ENCODE results near the gene SPATA13.
"Not testable (repeated sequence)": the region's sequence is repeated elsewhere in the genome, so short reads cannot be mapped to it uniquely, and the experiment has no call there.

Gene SPATA13

DNA sequence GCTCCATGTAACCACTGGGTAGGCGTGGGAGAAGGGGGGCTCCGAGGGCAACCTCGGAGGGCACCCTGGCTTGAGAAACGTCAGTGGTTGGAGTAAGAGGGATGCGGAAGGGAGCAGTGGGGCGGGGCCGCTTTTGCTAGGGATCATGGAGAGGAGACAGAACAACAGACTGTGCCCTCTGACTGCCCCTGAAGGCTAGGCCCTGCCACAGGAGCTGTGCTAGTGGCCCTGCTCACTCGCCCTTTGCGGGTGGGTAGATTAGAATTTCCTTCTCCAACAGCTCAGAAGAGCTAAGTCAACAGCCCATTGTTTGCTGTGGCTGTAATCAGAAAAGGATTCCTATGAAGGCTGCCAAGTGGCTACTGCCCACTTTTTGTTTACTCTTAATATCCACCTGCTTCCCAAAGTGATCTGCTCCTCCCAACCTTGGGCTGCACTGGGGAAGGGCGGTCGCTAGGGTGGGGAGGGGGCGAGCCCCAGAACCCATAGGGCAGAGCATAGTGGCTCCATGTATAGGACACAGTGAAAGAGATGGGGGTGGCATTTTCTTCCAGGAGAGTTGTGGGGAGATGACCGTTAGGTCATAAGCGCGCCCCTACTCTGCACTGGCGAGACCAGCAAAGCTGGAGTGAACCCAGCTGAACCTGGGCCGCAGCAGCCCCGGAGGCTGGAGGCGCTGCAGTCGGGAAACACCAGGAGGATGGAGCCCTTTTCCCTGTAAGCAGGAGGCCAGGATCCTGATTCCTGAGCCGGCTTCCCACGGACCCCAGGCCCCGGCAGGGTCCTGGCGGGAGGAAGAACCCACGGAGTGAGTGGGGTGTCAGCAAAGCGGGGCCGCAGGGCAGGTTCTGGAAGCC, 146.9 kb downstream of the SPATA13 start:
- peaks cover 43% of the 10 kb centered on the region for H3K36me3 Mint-ChIP-seq (ENCODE audit: low read depth)
- H3K4me1 Mint-ChIP-seq (ENCODE audit: low read depth) = no peaks in the 10 kb centered on the region
- peak overlapping the region; percentile 33 for H3K27ac Mint-ChIP-seq
- DNase-seq = no peak
- H3K4me3 Mint-ChIP-seq = no peak overlapping the region
- H3K9me3 Mint-ChIP-seq = no peaks in the 10 kb centered on the region
- no peaks in the 10 kb centered on the region for H3K27me3 Mint-ChIP-seq

- H3K36me3 Mint-ChIP-seq (ENCODE audit: low read depth) = peaks cover 37% of the 10 kb centered on the region
- H3K4me1 Mint-ChIP-seq (ENCODE audit: low read depth) = no peaks in the 10 kb centered on the region
- H3K27me3 Mint-ChIP-seq = no peaks in the 10 kb centered on the region
- no peak overlapping the region for H3K27ac Mint-ChIP-seq
- DNase-seq = no peak
- H3K9me3 Mint-ChIP-seq = no peaks in the 10 kb centered on the region
- H3K4me3 Mint-ChIP-seq = no peak overlapping the region
These were observed 147.5 kb downstream of the SPATA13 start for GRCh38 chr13:24308068-24308445.

- H3K4me1 Mint-ChIP-seq (ENCODE audit: low read depth) = no peaks in the 10 kb centered on the region
- no peaks in the 10 kb centered on the region for H3K9me3 Mint-ChIP-seq
- no peak for DNase-seq
- no peak overlapping the region for H3K27ac Mint-ChIP-seq
- no peak overlapping the region for H3K4me3 Mint-ChIP-seq
- peaks cover 32% of the 10 kb centered on the region for H3K36me3 Mint-ChIP-seq (ENCODE audit: low read depth)
- no peaks in the 10 kb centered on the region for H3K27me3 Mint-ChIP-seq
These were observed 148.0 kb downstream of the SPATA13 start for GRCh38 chr13:24308488-24309020.

- DNase-seq; H3K27ac Mint-ChIP-seq; H3K9me3 Mint-ChIP-seq; H3K4me1 Mint-ChIP-seq (ENCODE audit: low read depth); H3K4me3 Mint-ChIP-seq; H3K27me3 Mint-ChIP-seq: not testable (repeated sequence)
- H3K36me3 Mint-ChIP-seq (ENCODE audit: low read depth) = peaks cover 25% of the 10 kb centered on the region
These were observed 148.8 kb downstream of the SPATA13 start, which contains the start of gene C1QTNF9 for GRCh38 chr13:24309300-24309699. TSS of gene C1QTNF9 (plus strand) at chr13:24309580. CDS start at chr13:24316004, 6,424 bp downstream.

DNA sequence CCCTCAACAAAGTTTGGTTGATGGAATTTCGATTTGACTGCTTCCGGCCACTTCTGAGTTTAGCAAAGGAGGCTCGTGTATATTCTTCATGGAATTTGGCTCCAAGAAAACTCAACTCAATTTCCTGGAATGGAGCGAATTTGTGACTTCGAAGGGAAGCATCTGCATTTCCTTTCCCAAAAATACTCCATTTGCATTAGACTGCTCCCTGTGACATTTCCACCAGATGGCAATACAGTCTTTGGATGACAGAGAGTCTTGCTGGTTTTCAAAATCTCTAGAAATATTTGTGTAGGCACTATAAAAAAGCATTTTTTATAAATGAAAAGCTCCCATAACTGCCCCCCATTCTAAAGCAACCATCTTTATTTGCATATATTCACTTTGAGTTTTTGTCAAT, 152.9 kb downstream of the SPATA13 start:
- no peaks in the 10 kb centered on the region for H3K36me3 Mint-ChIP-seq (ENCODE audit: low read depth)
- H3K4me3 Mint-ChIP-seq = no peak overlapping the region
- H3K4me1 Mint-ChIP-seq (ENCODE audit: low read depth) = no peaks in the 10 kb centered on the region
- no peak for DNase-seq
- no peaks in the 10 kb centered on the region for H3K9me3 Mint-ChIP-seq
- H3K27me3 Mint-ChIP-seq = no peaks in the 10 kb centered on the region
- no peak overlapping the region for H3K27ac Mint-ChIP-seq

GRCh38 chr13:24317835-24318234, 157.3 kb downstream of the SPATA13 start:
- not testable (repeated sequence) for H3K4me1 Mint-ChIP-seq (ENCODE audit: low read depth); H3K9me3 Mint-ChIP-seq; H3K36me3 Mint-ChIP-seq (ENCODE audit: low read depth); H3K27ac Mint-ChIP-seq; H3K4me3 Mint-ChIP-seq; DNase-seq; H3K27me3 Mint-ChIP-seq

- not testable (repeated sequence) for H3K27ac Mint-ChIP-seq, H3K4me3 Mint-ChIP-seq
These were observed 158.4 kb downstream of the SPATA13 start for GRCh38 chr13:24318878-24319277.

GRCh38 chr13:24319641-24320040, 159.1 kb downstream of the SPATA13 start:
- H3K36me3 Mint-ChIP-seq (ENCODE audit: low read depth); H3K27me3 Mint-ChIP-seq; H3K9me3 Mint-ChIP-seq; H3K4me3 Mint-ChIP-seq; H3K27ac Mint-ChIP-seq; H3K4me1 Mint-ChIP-seq (ENCODE audit: low read depth); DNase-seq: not testable (repeated sequence)

More at GRCh38 chr13:24318878-24319277, 158.4 kb downstream of the SPATA13 start:
- DNase-seq; H3K9me3 Mint-ChIP-seq; H3K4me1 Mint-ChIP-seq (ENCODE audit: low read depth); H3K27me3 Mint-ChIP-seq; H3K36me3 Mint-ChIP-seq (ENCODE audit: low read depth): not testable (repeated sequence)

GRCh38 chr13:24321416-24321815, 160.9 kb downstream of the SPATA13 start:
- not testable (repeated sequence) for H3K4me3 Mint-ChIP-seq; H3K9me3 Mint-ChIP-seq; H3K27ac Mint-ChIP-seq; DNase-seq; H3K36me3 Mint-ChIP-seq (ENCODE audit: low read depth); H3K4me1 Mint-ChIP-seq (ENCODE audit: low read depth)
- peaks cover 16% of the 10 kb centered on the region for H3K27me3 Mint-ChIP-seq

GRCh38 chr13:24322470-24322869, 161.9 kb downstream of the SPATA13 start:
- not testable (repeated sequence) for DNase-seq; H3K4me1 Mint-ChIP-seq (ENCODE audit: low read depth); H3K27ac Mint-ChIP-seq; H3K4me3 Mint-ChIP-seq; H3K36me3 Mint-ChIP-seq (ENCODE audit: low read depth); H3K9me3 Mint-ChIP-seq
- peaks cover 21% of the 10 kb centered on the region for H3K27me3 Mint-ChIP-seq

DNA sequence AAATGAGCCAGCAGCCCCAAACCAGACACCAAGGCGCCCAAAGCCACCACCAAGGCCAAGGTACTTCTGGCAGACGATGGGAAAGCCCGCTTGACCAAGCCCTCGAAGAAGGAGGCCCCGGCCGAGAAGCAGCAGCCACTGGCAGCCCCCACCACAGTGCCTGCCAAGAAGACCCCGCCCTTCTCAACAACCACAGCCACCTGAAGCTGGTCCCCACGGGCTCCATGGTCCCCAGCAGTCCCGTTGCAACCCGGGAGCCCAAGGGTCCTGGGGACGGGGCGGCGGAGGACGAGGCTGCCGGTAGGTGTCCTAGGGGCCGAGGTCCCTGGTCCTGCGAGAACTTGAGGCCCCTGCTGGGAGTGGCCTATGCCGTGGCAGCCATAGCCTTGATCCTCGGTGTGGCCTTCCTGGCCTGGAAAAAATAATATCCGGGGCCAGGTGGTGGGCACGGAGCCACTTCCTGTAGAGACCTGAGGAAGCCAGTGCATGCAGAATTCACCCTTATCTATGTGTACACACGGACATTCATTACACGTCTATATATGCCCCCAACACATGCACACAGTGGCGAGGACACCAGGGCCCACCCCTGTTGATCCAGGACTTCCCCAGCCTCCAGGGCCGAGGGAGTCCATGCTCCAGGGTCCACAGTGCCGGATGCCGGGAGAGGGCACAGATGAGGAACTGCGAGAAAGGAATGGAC, 162.7 kb downstream of the SPATA13 start:
- H3K4me1 Mint-ChIP-seq (ENCODE audit: low read depth) = no peaks in the 10 kb centered on the region
- no peak overlapping the region for H3K4me3 Mint-ChIP-seq
- no peaks in the 10 kb centered on the region for H3K9me3 Mint-ChIP-seq
- H3K27ac Mint-ChIP-seq = no peak overlapping the region
- no peak for DNase-seq
- H3K36me3 Mint-ChIP-seq (ENCODE audit: low read depth) = no peaks in the 10 kb centered on the region
- peaks cover 26% of the 10 kb centered on the region for H3K27me3 Mint-ChIP-seq

DNA sequence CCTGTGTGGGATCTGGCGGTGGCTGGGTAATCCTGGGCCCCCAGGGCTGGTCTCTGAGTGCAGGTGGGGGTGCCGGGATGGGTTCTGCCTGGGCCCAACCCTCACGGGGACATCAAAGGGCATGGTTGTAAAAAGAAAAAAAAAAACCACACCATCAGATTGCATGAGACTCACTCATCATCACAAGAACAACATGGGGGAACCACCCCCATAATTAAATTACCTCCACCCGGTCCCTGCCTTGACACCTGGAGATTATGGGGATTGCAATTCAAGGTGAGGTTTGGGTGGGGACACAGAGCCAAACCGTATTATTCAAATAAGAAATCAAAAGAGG, 163.2 kb downstream of the SPATA13 start:
- H3K36me3 Mint-ChIP-seq (ENCODE audit: low read depth) = no peaks in the 10 kb centered on the region
- peaks cover 31% of the 10 kb centered on the region for H3K27me3 Mint-ChIP-seq
- H3K27ac Mint-ChIP-seq = no peak overlapping the region
- no peak overlapping the region for H3K4me3 Mint-ChIP-seq
- H3K4me1 Mint-ChIP-seq (ENCODE audit: low read depth) = no peaks in the 10 kb centered on the region
- no peaks in the 10 kb centered on the region for H3K9me3 Mint-ChIP-seq
- no peak for DNase-seq

- H3K27ac Mint-ChIP-seq; H3K4me1 Mint-ChIP-seq (ENCODE audit: low read depth); H3K4me3 Mint-ChIP-seq; DNase-seq; H3K9me3 Mint-ChIP-seq; H3K36me3 Mint-ChIP-seq (ENCODE audit: low read depth): not testable (repeated sequence)
- peaks cover 43% of the 10 kb centered on the region for H3K27me3 Mint-ChIP-seq
These were observed 167.1 kb downstream of the SPATA13 start for GRCh38 chr13:24327598-24327997.

DNA sequence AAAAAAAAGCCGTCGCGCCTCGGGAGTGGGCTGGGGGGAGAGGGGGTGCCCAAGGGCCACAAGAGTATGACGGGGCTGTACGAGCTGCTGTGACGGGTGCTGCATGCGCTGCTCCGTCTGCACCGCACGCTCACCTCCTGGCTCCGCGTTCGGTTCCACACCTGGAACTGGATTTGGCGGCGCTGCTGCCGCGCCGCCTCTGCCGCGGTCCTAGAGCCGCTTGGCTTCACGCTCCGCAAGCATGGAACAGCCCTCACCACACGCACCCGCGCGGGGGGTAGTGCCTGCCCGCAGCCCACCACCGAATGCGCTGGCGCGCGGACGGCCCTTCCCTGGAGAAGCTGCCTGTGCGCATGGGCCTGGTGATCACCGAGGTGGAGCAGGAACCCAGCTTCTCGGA, 167.6 kb downstream of the SPATA13 start:
- peaks cover 4% of the 10 kb centered on the region for H3K4me1 Mint-ChIP-seq (ENCODE audit: low read depth)
- no peak overlapping the region for H3K27ac Mint-ChIP-seq
- H3K4me3 Mint-ChIP-seq = peak overlapping the region; percentile 15
- H3K36me3 Mint-ChIP-seq (ENCODE audit: low read depth) = no peaks in the 10 kb centered on the region
- no peak for DNase-seq
- H3K9me3 Mint-ChIP-seq = no peaks in the 10 kb centered on the region
- peaks cover 41% of the 10 kb centered on the region for H3K27me3 Mint-ChIP-seq

- Mint-ChIP-seq H3K27me3 (peaks cover 8% of the 10 kb centered on the region), H3K36me3 (ENCODE audit: low read depth) (no peaks in the 10 kb centered on the region), H3K9me3 (no peaks in the 10 kb centered on the region), H3K4me1 (ENCODE audit: low read depth) (no peaks in the 10 kb centered on the region), H3K4me3 (no peak overlapping the region), H3K27ac (no peak overlapping the region)
- no peak for DNase-seq
These were observed 178.2 kb downstream of the SPATA13 start for GRCh38 chr13:24338721-24339120.

Measured in activated T-cell treated with anti-CD3 and anti-CD28 coated beads, Interleukin-2, amount 50 U/mL, for 24 hours (primary cell).